ENCODE measurements around the gene PSMA2.

DNA sequence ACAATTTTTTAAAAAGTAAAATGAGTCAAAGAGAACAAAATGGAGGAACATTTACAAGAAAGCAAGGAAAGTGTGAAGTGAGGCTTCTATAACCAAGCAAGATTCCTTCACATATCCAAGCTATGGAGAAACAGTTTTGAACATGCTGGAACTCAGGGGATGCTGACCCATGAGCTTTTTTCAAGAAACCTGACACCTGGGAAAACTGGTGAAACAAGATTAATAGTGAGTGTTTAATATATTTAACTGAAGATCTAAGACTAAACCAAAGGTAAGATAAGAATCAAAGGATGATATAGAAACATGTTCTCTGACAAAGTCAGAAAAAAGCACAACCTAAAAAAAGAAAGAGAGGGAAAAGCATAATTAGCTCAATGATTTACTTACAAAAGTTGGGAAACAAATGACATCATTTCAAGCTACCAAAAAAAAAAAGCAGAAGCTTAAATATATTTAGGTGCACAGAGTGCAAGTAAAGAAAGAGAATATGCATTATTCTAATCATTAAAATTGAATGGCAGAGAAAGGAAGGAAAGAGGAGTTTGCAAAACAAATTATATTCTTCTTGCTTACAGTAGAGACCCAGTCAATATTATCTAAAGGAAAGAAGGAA lies 45.0 kb downstream of the PSMA2 start:
- TF ChIP-seq HDGF (IDR thresholded peaks at IDR 0.05; ENCODE audit: borderline replicate concordance), result no peak
- no peak for TF ChIP-seq ARNT (IDR thresholded peaks at IDR 0.05)
- no peak for TF ChIP-seq PKNOX1 (IDR thresholded peaks at IDR 0.05)
- no peak for TF ChIP-seq FOXK2 (IDR thresholded peaks at IDR 0.05)
- TF ChIP-seq ELF4 (IDR thresholded peaks at IDR 0.05), result no peak
- no peak for TF ChIP-seq SP1 (IDR thresholded peaks at IDR 0.05)
- no peak for TF ChIP-seq BHLHE40 (IDR thresholded peaks at IDR 0.05; ENCODE audit: borderline replicate concordance)
- no peak for TF ChIP-seq LEF1 (IDR thresholded peaks at IDR 0.05; ENCODE audit: borderline replicate concordance)
- no peak for TF ChIP-seq ZNF384 (IDR thresholded peaks at IDR 0.05)
- TF ChIP-seq TARDBP (IDR thresholded peaks at IDR 0.05), result no peak
- no peak for TF ChIP-seq FOXA1 (IDR thresholded peaks at IDR 0.05)
- no peak for TF ChIP-seq FOXM1 (IDR thresholded peaks at IDR 0.05; ENCODE audit: borderline replicate concordance)

Measured in HEK293T (cell line).